ENCODE measurements around the gene RASD2.
A peak's percentile ranks its signal among the peaks of the same experiment; 100 is the strongest.

GRCh38 chr22:35589071-35589755 lies 48.6 kb downstream of the RASD2 start:
- TF ChIP-seq, protein P1, sequence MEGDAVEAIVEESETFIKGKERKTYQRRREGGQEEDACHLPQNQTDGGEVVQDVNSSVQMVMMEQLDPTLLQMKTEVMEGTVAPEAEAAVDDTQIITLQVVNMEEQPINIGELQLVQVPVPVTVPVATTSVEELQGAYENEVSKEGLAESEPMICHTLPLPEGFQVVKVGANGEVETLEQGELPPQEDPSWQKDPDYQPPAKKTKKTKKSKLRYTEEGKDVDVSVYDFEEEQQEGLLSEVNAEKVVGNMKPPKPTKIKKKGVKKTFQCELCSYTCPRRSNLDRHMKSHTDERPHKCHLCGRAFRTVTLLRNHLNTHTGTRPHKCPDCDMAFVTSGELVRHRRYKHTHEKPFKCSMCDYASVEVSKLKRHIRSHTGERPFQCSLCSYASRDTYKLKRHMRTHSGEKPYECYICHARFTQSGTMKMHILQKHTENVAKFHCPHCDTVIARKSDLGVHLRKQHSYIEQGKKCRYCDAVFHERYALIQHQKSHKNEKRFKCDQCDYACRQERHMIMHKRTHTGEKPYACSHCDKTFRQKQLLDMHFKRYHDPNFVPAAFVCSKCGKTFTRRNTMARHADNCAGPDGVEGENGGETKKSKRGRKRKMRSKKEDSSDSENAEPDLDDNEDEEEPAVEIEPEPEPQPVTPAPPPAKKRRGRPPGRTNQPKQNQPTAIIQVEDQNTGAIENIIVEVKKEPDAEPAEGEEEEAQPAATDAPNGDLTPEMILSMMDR (IDR thresholded peaks at IDR 0.05 in 8 of 11, conservative IDR thresholded peaks at IDR 0.05 in 3 of 11) = no peak
- TF ChIP-seq POLR2A (IDR thresholded peaks at IDR 0.05) = no peak
- TF ChIP-seq POLR2AphosphoS5 (IDR thresholded peaks at IDR 0.05) = peak in 1 of 3 donors; percentile 13
